C4-2B (cell line): ENCODE data around the gene SLC13A5.

ENCODE experiments used
- CTCF ChIP-seq: fragments of 450-650 bp; conservative IDR thresholded peaks from 2 replicates; pipeline ENCODE4 v1.5.1; 2017; ENCODE audit warnings: mild to moderate bottlenecking
- ZFX ChIP-seq: fragments of 450-650 bp; IDR thresholded peaks from 2 replicates; pipeline ENCODE4 v1.6.1; 2017

- TF ChIP-seq CTCF (no peak), ZFX (no peak)
Observed at GRCh38 chr17:6677946-6678345, 35.2 kb downstream of the SLC13A5 start.
